GM23338 (cell line): Measurements from ENCODE around the gene MRPS22. TPM values are rescaled to one million over a fixed set of nuclear protein-coding genes. Genes with fewer than 3 reads are reported as not detected.

Source experiments
- ATAC-seq: fragments of 200-7000 bp; cut with Tn5 transposase; 3 replicates; pipeline ENCODE4 v1.9.1; 2020
- DNase-seq: peaks from one replicate; pipeline ENCODE4 v3.0.0-alpha.2; 2015; ENCODE audit warnings: low spot score
- H2AFZ ChIP-seq: fragments of 200-600 bp; sonication (generic); 2 replicates; pipeline ENCODE4 v1.8.0; 2016; ENCODE audit warnings: antibody characterized with exemption, mild to moderate bottlenecking, moderate library complexity
- H3F3A ChIP-seq: fragments of 200-600 bp; sonication (generic); replicated peaks from 2 replicates; pipeline ENCODE4 v1.8.0; 2017; ENCODE audit warnings: antibody characterized with exemption, mixed run types, low read depth
- H3K27ac ChIP-seq: fragments of 200-600 bp; sonication (generic); 2 replicates; pipeline ENCODE4 v1.6.1; 2016; ENCODE audit warnings: low read depth
- H3K27me3 ChIP-seq: fragments of 200-600 bp; sonication (generic); 2 replicates; pipeline ENCODE4 v1.8.0; 2016; ENCODE audit warnings: mild to moderate bottlenecking, mixed run types, moderate library complexity; ENCODE audit not compliant: insufficient read depth
- H3K36me3 ChIP-seq: fragments of 200-600 bp; sonication (generic); 2 replicates; pipeline ENCODE4 v1.8.0; 2016; ENCODE audit warnings: mild to moderate bottlenecking; ENCODE audit not compliant: insufficient read depth
- H3K4me1 ChIP-seq: fragments of 200-600 bp; sonication (generic); 2 replicates; pipeline ENCODE4 v1.8.0; 2016; ENCODE audit warnings: mild to moderate bottlenecking, moderate library complexity; ENCODE audit not compliant: insufficient read depth
- H3K4me2 ChIP-seq: fragments of 200-600 bp; sonication (generic); 2 replicates; pipeline ENCODE4 v1.7.1; 2017; ENCODE audit warnings: mixed run types
- H3K4me3 ChIP-seq: fragments of 200-600 bp; sonication (generic); 2 replicates; pipeline ENCODE4 v1.6.1; 2016; ENCODE audit warnings: mixed run types
- H3K79me2 ChIP-seq: fragments of 200-600 bp; sonication (generic); replicated peaks from 2 replicates; pipeline ENCODE4 v1.8.0; 2017; ENCODE audit warnings: mild to moderate bottlenecking; ENCODE audit not compliant: insufficient read depth
- H3K9me2 ChIP-seq: fragments of 200-600 bp; sonication (generic); 2 replicates; pipeline ENCODE4 v1.8.0; 2017; ENCODE audit not compliant: insufficient read depth
- H4K20me1 ChIP-seq: fragments of 200-600 bp; sonication (generic); replicated peaks from 2 replicates; pipeline ENCODE4 v1.8.0; 2017; ENCODE audit warnings: mild to moderate bottlenecking; ENCODE audit not compliant: insufficient read depth
- H3K27ac Mint-ChIP-seq: 2 replicates; pipeline ENCODE4 v1.8.0; 2020; ENCODE audit warnings: inconsistent platforms, mild to moderate bottlenecking, moderate library complexity, mixed read lengths
- H3K27me3 Mint-ChIP-seq: 3 replicates; pipeline ENCODE4 v1.8.0; 2022; ENCODE audit warnings: low read depth, mild to moderate bottlenecking, moderate library complexity, mixed read lengths, inconsistent platforms; ENCODE audit not compliant: insufficient read depth, poor library complexity
- H3K36me3 Mint-ChIP-seq: 3 replicates; pipeline ENCODE4 v1.8.0; 2021; ENCODE audit warnings: low read depth, mild to moderate bottlenecking, inconsistent platforms, moderate library complexity, mixed read lengths
- H3K4me1 Mint-ChIP-seq: 3 replicates; pipeline ENCODE4 v1.8.0; 2020; ENCODE audit warnings: mild to moderate bottlenecking, inconsistent platforms, mixed read lengths
- H3K4me3 Mint-ChIP-seq: 3 replicates; pipeline ENCODE4 v1.8.0; 2021; ENCODE audit warnings: moderate library complexity, mild to moderate bottlenecking, inconsistent platforms, mixed read lengths
- H3K9me3 Mint-ChIP-seq: 3 replicates; pipeline ENCODE4 v1.8.0; 2020; ENCODE audit warnings: moderate library complexity, mild to moderate bottlenecking, inconsistent platforms, mixed read lengths
- CTCF ChIP-seq, 2 experiments: fragments of 200-600 bp in 1 of 2; sonication (generic) in 1 of 2; conservative IDR thresholded peaks; 2 replicates each; pipeline versions ENCODE4 v1.5.1 to v1.6.1; 2016 to 2017; ENCODE audit warnings: antibody characterized with exemption in 2 of 2, low read depth in 2 of 2, mild to moderate bottlenecking in 2 of 2, moderate library complexity in 1 of 2
- ETS1 ChIP-seq: IDR thresholded peaks from 2 replicates; pipeline ENCODE4 v1.6.1; 2016; ENCODE audit warnings: antibody characterized with exemption
- EZH2 ChIP-seq: fragments of 200-600 bp; sonication (generic); IDR thresholded peaks from one replicate; pipeline ENCODE4 v1.8.0; 2017; ENCODE audit warnings: antibody characterized with exemption, mild to moderate bottlenecking, low read depth; ENCODE audit not compliant: unreplicated experiment
- EZH2phosphoT487 ChIP-seq: fragments of 200-600 bp; sonication (generic); IDR thresholded peaks from one replicate; pipeline ENCODE4 v1.8.1; 2018; ENCODE audit warnings: antibody characterized with exemption; ENCODE audit not compliant: unreplicated experiment
- JUNB ChIP-seq: IDR thresholded peaks from one replicate; pipeline ENCODE4 v1.6.1; 2016; ENCODE audit warnings: antibody characterized with exemption; ENCODE audit not compliant: unreplicated experiment
- NANOG ChIP-seq: IDR thresholded peaks from 2 replicates; pipeline ENCODE4 v1.6.1; 2016; ENCODE audit warnings: antibody characterized with exemption, borderline replicate concordance
- POLR2AphosphoS5 ChIP-seq: IDR thresholded peaks from 2 replicates; pipeline ENCODE4 v1.6.1; 2016; ENCODE audit warnings: antibody characterized with exemption, low read depth
- REST ChIP-seq: IDR thresholded peaks from one replicate; pipeline ENCODE4 v1.6.1; 2018; ENCODE audit warnings: antibody characterized with exemption; ENCODE audit not compliant: unreplicated experiment
- STAT1 ChIP-seq: IDR thresholded peaks from one replicate; pipeline ENCODE4 v1.6.1; 2016; ENCODE audit warnings: antibody characterized with exemption; ENCODE audit not compliant: unreplicated experiment
- ZNF114 ChIP-seq: fragments of 250-450 bp; sonication (Bioruptor Pico); IDR thresholded peaks from 2 replicates; pipeline ENCODE4 v1.5.0; 2020; ENCODE audit warnings: mild to moderate bottlenecking, moderate library complexity
- ZNF331 ChIP-seq: fragments of 250-450 bp; sonication (Bioruptor Pico); IDR thresholded peaks from 2 replicates; pipeline ENCODE4 v1.5.0; 2020; ENCODE audit warnings: low read depth, mild to moderate bottlenecking, moderate library complexity
- polyA plus RNA-seq: library from polyadenylated mRNA; unstranded; fragments of >200 nt; fragmentation: Nextera tagmentation; extraction: Ambion mirVana; gene quantifications from 2 replicates; pipeline ENCODE4 v1.2.1, GENCODE V29; 2016
- total RNA-seq: library from RNA; depleted of rRNA; stranded (reverse); fragments of >200 nt; shearing (Covaris generic); gene quantifications from 2 replicates; pipeline ENCODE4 v1.2.3, GENCODE V29; 2014

Gene MRPS22
- total and polyA plus RNA-seq, 2 experiments from 2014 or later, result 58.4 to 65.6 TPM

- Histone ChIP-seq H3K4me3 (no peak overlapping the region), H3K36me3 (peaks cover 32% of the 10 kb centered on the region), H3K4me1 (no peaks in the 10 kb centered on the region), H3K27me3 (no peaks in the 10 kb centered on the region), H3K79me2 (no peaks in the 10 kb centered on the region), H2AFZ (no peak overlapping the region), H3F3A (no peaks in the 10 kb centered on the region), H3K9me2 (no peaks in the 10 kb centered on the region), H3K4me2 (no peak overlapping the region), H3K27ac (no peak overlapping the region), H4K20me1 (no peaks in the 10 kb centered on the region; the same call in none of the 2 replicates)
- Mint-ChIP-seq H3K9me3 (no peaks in the 10 kb centered on the region), H3K27me3 (peaks cover 3% of the 10 kb centered on the region), H3K4me1 (no peaks in the 10 kb centered on the region), H3K36me3 (peaks cover 69% of the 10 kb centered on the region), H3K4me3 (no peak overlapping the region), H3K27ac (no peak overlapping the region)
- ATAC-seq (peak; percentile 91), DNase-seq (peak; percentile 74)
- TF ChIP-seq ETS1 (no peak), CTCF (conservative IDR thresholded peaks at IDR 0.05; ENCODE audit: low read depth in 2 of 2) (peak; percentile 68 to 69)
Observed at GRCh38 chr3:139353920-139354556, 10.2 kb downstream of the MRPS22 start.

GRCh38 chr3:139354661-139355060 lies 10.8 kb downstream of the MRPS22 start:
- H3K36me3 ChIP-seq, result peaks cover 33% of the 10 kb centered on the region
- no peak overlapping the region for H3K4me3 ChIP-seq
- no peaks in the 10 kb centered on the region; the same call in none of the 2 replicates for H4K20me1 ChIP-seq
- H3K4me2 ChIP-seq, result no peak overlapping the region
- ATAC-seq (no peak), DNase-seq (no peak)
- H3F3A ChIP-seq, result no peaks in the 10 kb centered on the region
- Mint-ChIP-seq H3K36me3 (peaks cover 68% of the 10 kb centered on the region), H3K27ac (no peak overlapping the region), H3K9me3 (no peaks in the 10 kb centered on the region), H3K4me1 (no peaks in the 10 kb centered on the region), H3K27me3 (peaks cover 3% of the 10 kb centered on the region), H3K4me3 (no peak overlapping the region)
- H3K4me1 ChIP-seq, result no peaks in the 10 kb centered on the region
- H3K79me2 ChIP-seq, result no peaks in the 10 kb centered on the region
- no peaks in the 10 kb centered on the region for H3K27me3 ChIP-seq
- H3K9me2 ChIP-seq, result no peaks in the 10 kb centered on the region
- no peak overlapping the region for H3K27ac ChIP-seq
- no peak overlapping the region for H2AFZ ChIP-seq
- TF ChIP-seq EZH2 (no peak), POLR2AphosphoS5 (no peak), STAT1 (no peak), CTCF (conservative IDR thresholded peaks at IDR 0.05; ENCODE audit: low read depth in 2 of 2) (no peak), JUNB (no peak), EZH2phosphoT487 (no peak), NANOG (no peak), ZNF114 (no peak), REST (no peak), ETS1 (no peak), ZNF331 (no peak)
